H1 (cell line): Measurements from ENCODE around the gene PPP2R3A. TPM values are rescaled to one million over a fixed set of nuclear protein-coding genes. Genes with fewer than 3 reads are reported as not detected.

Experiments used
- CTCF ChIA-PET: fragments of 300-600 bp; sonication (Branson Sonifier 250); formaldehyde crosslinking; loops from one replicate; lab custom pipeline; 2021; ENCODE audit not compliant: partially characterized antibody; lab: Charles Lee
- POLR2A ChIA-PET: fragments of 300-600 bp; sonication (Branson Sonifier 250); formaldehyde crosslinking; loops from one replicate; lab custom pipeline; 2021; ENCODE audit warnings: inconsistent platforms; ENCODE audit not compliant: partially characterized antibody; lab: Charles Lee
- DNase-seq, 2 experiments: peaks; one replicate each; pipeline versions ENCODE4 v3.0.0 to v3.0.0-alpha.2; 2010 to 2022; ENCODE audit warnings: low spot score in 2 of 2, low read depth in 1 of 2, mixed read lengths in 1 of 2
- FAIRE-seq: peaks from 2 replicates; lab custom pipeline; 2011; peaks lifted over from hg19 to GRCh38; lab: Jason Lieb, UNC
- H2AFZ ChIP-seq: 2 replicates; pipeline ENCODE4 v1.8.1; 2012; ENCODE audit warnings: low read length, inconsistent platforms
- H2AK5ac ChIP-seq: 2 replicates; pipeline ENCODE4 v1.6.1; 2013; ENCODE audit warnings: low read depth, low read length
- H2BK120ac ChIP-seq: replicated peaks from 2 replicates; pipeline ENCODE3; 2013; ENCODE audit warnings: low read depth, low read length, inconsistent platforms
- H2BK12ac ChIP-seq: 2 replicates; pipeline ENCODE4 v1.6.1; 2013; ENCODE audit warnings: low read depth, low read length
- H2BK15ac ChIP-seq: 2 replicates; pipeline ENCODE4 v1.6.1; 2013; ENCODE audit warnings: low read length
- H2BK20ac ChIP-seq: 2 replicates; pipeline ENCODE4 v1.6.1; 2013; ENCODE audit warnings: low read length
- H2BK5ac ChIP-seq: 2 replicates; pipeline ENCODE4 v1.6.1; 2013; ENCODE audit warnings: low read depth, low read length
- H3K14ac ChIP-seq: 2 replicates; pipeline ENCODE4 v1.6.1; 2013; ENCODE audit warnings: inconsistent platforms; ENCODE audit not compliant: insufficient read length
- H3K18ac ChIP-seq: 2 replicates; pipeline ENCODE4 v1.6.1; 2013; ENCODE audit warnings: low read length; ENCODE audit errors: extremely low read depth
- H3K23ac ChIP-seq: 2 replicates; pipeline ENCODE4 v1.6.1; 2013; ENCODE audit warnings: inconsistent platforms; ENCODE audit not compliant: insufficient read length
- H3K23me2 ChIP-seq: 2 replicates; pipeline ENCODE4 v1.6.1; 2013; ENCODE audit warnings: low read depth, low read length
- H3K27ac ChIP-seq: 2 replicates; pipeline ENCODE4 v1.6.1; 2011; ENCODE audit warnings: low read depth, low read length, inconsistent platforms
- H3K27me3 ChIP-seq, 4 experiments: replicated peaks in 1 of 4; 1 replicate in 1 of 4; 2 replicates in 3 of 4; pipeline versions ENCODE4 v1.6.1 to v1.8.1; 2011 to 2013; ENCODE audit warnings: low read length in 3 of 4, mild to moderate bottlenecking in 3 of 4, inconsistent platforms in 2 of 4, mixed read lengths in 2 of 4, moderate library complexity in 1 of 4; ENCODE audit not compliant: control insufficient read depth in 3 of 4, insufficient read depth in 3 of 4; ENCODE audit errors: extremely low read depth in 1 of 4
- H3K36me3 ChIP-seq, 4 experiments: 2 replicates each; pipeline versions ENCODE4 v1.6.1 to v1.8.1; 2011 to 2013; ENCODE audit warnings: mild to moderate bottlenecking in 4 of 4, low read length in 3 of 4, moderate library complexity in 2 of 4, control low read depth in 1 of 4, inconsistent platforms in 1 of 4; ENCODE audit not compliant: insufficient read depth in 4 of 4, control insufficient read depth in 2 of 4
- H3K4ac ChIP-seq: replicated peaks from 2 replicates; pipeline ENCODE3; 2013; ENCODE audit warnings: low read length, low read depth, mixed read lengths, inconsistent platforms; ENCODE audit not compliant: insufficient read length
- H3K4me1 ChIP-seq, 4 experiments: replicated peaks in 1 of 4; 1 replicate in 1 of 4; 2 replicates in 3 of 4; pipeline versions ENCODE4 v1.6.1 to v1.8.1; 2011 to 2013; ENCODE audit warnings: low read length in 3 of 4, inconsistent platforms in 2 of 4, mixed read lengths in 1 of 4; ENCODE audit not compliant: insufficient read depth in 4 of 4, control insufficient read depth in 3 of 4
- H3K4me2 ChIP-seq, 2 experiments: 2 replicates each; pipeline versions ENCODE4 v1.6.1 to v1.8.1; 2011 to 2013; ENCODE audit warnings: low read depth in 2 of 2, low read length in 2 of 2, control low read depth in 1 of 2, inconsistent platforms in 1 of 2, mild to moderate bottlenecking in 1 of 2; ENCODE audit not compliant: insufficient read depth in 1 of 2
- H3K4me3 ChIP-seq, 4 experiments: fragments of 200-600, 300-600 bp in 1 of 4; sonication (generic), shearing (Covaris generic), sonication (Bioruptor Twin) in 1 of 4; 2 replicates each; pipeline versions ENCODE4 v1.5.1 to v1.8.1; 2011 to 2016; ENCODE audit warnings: low read length in 4 of 4, low read depth in 3 of 4, control low read depth in 2 of 4, inconsistent platforms in 2 of 4, mild to moderate bottlenecking in 2 of 4, mixed read lengths in 1 of 4, moderate library complexity in 1 of 4; ENCODE audit not compliant: insufficient read depth in 2 of 4; ENCODE audit errors: extremely low read depth in 1 of 4
- H3K56ac ChIP-seq: replicated peaks from 2 replicates; pipeline ENCODE3; 2013; ENCODE audit warnings: low read depth, mild to moderate bottlenecking, mixed read lengths, low read length, inconsistent platforms; ENCODE audit not compliant: insufficient read length
- H3K79me1 ChIP-seq: 2 replicates; pipeline ENCODE4 v1.6.1; 2013; ENCODE audit warnings: low read depth, low read length, control low read depth
- H3K79me2 ChIP-seq, 2 experiments: 2 replicates each; pipeline versions ENCODE4 v1.6.1 to v1.8.1; 2012 to 2013; ENCODE audit warnings: low read length in 2 of 2, mild to moderate bottlenecking in 2 of 2, inconsistent platforms in 1 of 2; ENCODE audit not compliant: insufficient read depth in 2 of 2, control insufficient read depth in 1 of 2
- H3K9ac ChIP-seq, 4 experiments: replicated peaks in 1 of 4; 1 replicate in 1 of 4; 2 replicates in 3 of 4; pipeline versions ENCODE4 v1.6.1 to v1.8.1; 2011 to 2013; ENCODE audit warnings: low read depth in 3 of 4, low read length in 3 of 4, control low read depth in 2 of 4, mild to moderate bottlenecking in 2 of 4, moderate library complexity in 2 of 4, inconsistent platforms in 1 of 4; ENCODE audit errors: extremely low read depth in 1 of 4
- H3K9me3 ChIP-seq, 2 experiments: 2 replicates each; pipeline versions ENCODE4 v1.6.1 to v1.8.1; 2012 to 2013; ENCODE audit warnings: mild to moderate bottlenecking in 2 of 2, moderate library complexity in 2 of 2, control low read depth in 1 of 2, inconsistent platforms in 1 of 2, low read depth in 1 of 2, low read length in 1 of 2, mixed read lengths in 1 of 2; ENCODE audit not compliant: insufficient read depth in 2 of 2
- H4K20me1 ChIP-seq, 2 experiments: replicated peaks in 1 of 2; 2 replicates each; pipeline versions ENCODE3 to v1.8.1; 2011 to 2013; ENCODE audit warnings: inconsistent platforms in 2 of 2, low read length in 2 of 2, mild to moderate bottlenecking in 1 of 2; ENCODE audit not compliant: insufficient read depth in 2 of 2, control insufficient read depth in 1 of 2
- H4K5ac ChIP-seq: 2 replicates; pipeline ENCODE4 v1.6.1; 2013; ENCODE audit warnings: low read length, low read depth, mixed read lengths, inconsistent platforms; ENCODE audit not compliant: insufficient read length
- H4K8ac ChIP-seq: 2 replicates; pipeline ENCODE4 v1.8.0; 2013; ENCODE audit warnings: mild to moderate bottlenecking, moderate library complexity, low read length, inconsistent platforms; ENCODE audit not compliant: insufficient read depth; ENCODE audit errors: extremely low read depth
- H4K91ac ChIP-seq: replicated peaks from 2 replicates; pipeline ENCODE3; 2013; ENCODE audit warnings: low read length, mixed read lengths, inconsistent platforms; ENCODE audit not compliant: insufficient read length
- NANOG ChIP-seq: IDR thresholded peaks from 2 replicates; pipeline ENCODE4 v1.6.1; 2011; ENCODE audit warnings: low read length, low read depth, mild to moderate bottlenecking, inconsistent platforms; ENCODE audit not compliant: insufficient read depth, poor library complexity, severe bottlenecking
- WGBS, 2 experiments: shearing (Covaris generic) in 1 of 2; methylation state at CpG; one replicate each; pipeline versions ENCODE4 v1.1.6 to v1.1.7; 2013 to 2015; ENCODE audit warnings: low lambda C conversion rate in 2 of 2, mixed read lengths in 2 of 2, inconsistent platforms in 1 of 2, low coverage in 1 of 2, missing lambda C conversion rate in 1 of 2; ENCODE audit not compliant: insufficient replicate concordance in 2 of 2, insufficient coverage in 1 of 2, insufficient read length in 1 of 2; ENCODE audit errors: extremely low coverage in 1 of 2, missing lambda C conversion rate in 1 of 2; 5-methylcytosine and 5-hydroxymethylcytosine counted together
- polyA plus RNA-seq, 7 experiments: library from polyadenylated mRNA; depleted of rRNA in 3 of 7; stranded (reverse) in 5 of 7; unstranded in 2 of 7; fragments of >200 nt in 5 of 7; fragments of 200-250 nt in 2 of 7; gene quantifications; 1 replicate in 5 of 7; 2 replicates in 1 of 7; 4 replicates in 1 of 7; pipeline versions ENCODE4 v1.2.1 to v1.2.3, GENCODE V29; 2011 to 2013; ENCODE audit warnings: missing spikeins in 2 of 7, mixed read lengths in 2 of 7
- total RNA-seq: library from RNA; stranded (reverse); fragmentation: NEBNext Ultra II Directional; extraction: Animal tissue kit (Norgen Biotek cat#: 25700); gene quantifications from 2 replicates; pipeline ENCODE4 v1.2.1, GENCODE V29; 2021
- TF ChIP-seq, protein P1 (sequence below): IDR thresholded peaks from 2 replicates; pipeline ENCODE4 v1.6.1; 2011; ENCODE audit warnings: low read length, improper control_type of control experiment

PPP2R3A gene
- total and polyA plus RNA-seq, 2 of the 8 experiments (the other 6 are each of a cell fraction or from before 2014, with no cell fraction given) = 4.1 to 15.2 TPM

DNA sequence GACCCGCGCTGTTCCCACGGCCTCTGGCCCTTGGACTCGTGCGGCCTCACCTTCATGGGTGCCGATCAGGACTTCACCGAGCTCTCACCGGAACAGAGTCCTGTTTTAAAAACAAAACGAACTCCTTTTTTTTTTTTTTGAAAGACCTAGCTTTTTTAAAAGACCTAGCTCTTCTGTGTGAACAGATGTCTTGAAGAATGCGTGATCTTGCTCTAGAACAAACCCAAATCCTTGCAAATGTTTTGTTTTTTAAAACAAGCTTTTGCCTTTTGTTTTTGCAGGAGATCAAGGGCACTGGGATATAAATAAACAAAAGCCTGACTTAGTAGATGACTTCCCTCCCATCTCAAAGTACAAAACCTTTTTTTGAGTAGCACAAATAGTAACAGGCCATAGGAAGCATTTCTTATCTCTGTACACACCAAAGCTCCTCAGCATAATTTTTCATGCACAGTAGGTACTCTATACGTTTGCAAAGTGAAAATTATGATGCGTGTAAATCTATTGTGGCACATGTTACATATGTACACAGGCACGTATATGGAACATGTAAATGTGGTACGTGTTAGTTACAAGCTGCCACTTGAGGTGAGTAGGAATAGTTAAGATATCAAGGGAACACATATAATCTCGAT is 231.7 kb downstream of the PPP2R3A start:
- Histone ChIP-seq H3K79me2 (peaks cover 19 to 30% of the 10 kb centered on the region in 2 experiments), H2AFZ (no peak overlapping the region), H3K14ac (no peak overlapping the region), H2BK15ac (no peak overlapping the region), H3K9ac (peak overlapping the region; percentile 68 to 96 (median 90)), H2BK120ac (no peak overlapping the region), H3K4me1 (peaks cover 0 to 4% (median 0%) of the 10 kb centered on the region in 4 experiments; a peak in 1 of 7 replicates), H3K4me2 (peak overlapping the region; percentile 89 to 95), H3K4ac (peak overlapping the region; percentile 95), H2BK12ac (peak overlapping the region; percentile 64; the same call in 1 of the 2 replicates), H4K8ac (peak overlapping the region; percentile 98; the same call in 1 of the 2 replicates), H3K23ac (no peak overlapping the region), H3K23me2 (peaks cover 10% of the 10 kb centered on the region; the same call in 1 of the 2 replicates), H2AK5ac (no peak overlapping the region), H3K36me3 (no peaks in the 10 kb centered on the region), H3K27me3 (no peaks in the 10 kb centered on the region), H3K79me1 (peaks cover 2% of the 10 kb centered on the region; the same call in 1 of the 2 replicates), H2BK20ac (no peak overlapping the region), H3K18ac (peak overlapping the region; percentile 98), H3K56ac (peak overlapping the region; percentile 99), H3K9me3 (no peaks in the 10 kb centered on the region; a peak in 1 of 4 replicates), H2BK5ac (peak overlapping the region; percentile 98), H3K4me3 (peak overlapping the region; percentile 93 to 98 (median 94)), H4K5ac (peak overlapping the region; percentile 97), H4K20me1 (peaks cover 15 to 22% of the 10 kb centered on the region in 2 experiments), H3K27ac (peak overlapping the region; percentile 97), H4K91ac (peak overlapping the region; percentile 99)
- FAIRE-seq (no peak), DNase-seq (no peak)
- WGBS, 2 experiments = 24% methylated on average over 15 of the region's 15 CpGs; no CpG with 5 or more reads in 1 of the 2 experiments
- CTCF ChIA-PET = interaction anchor here (0.6 to 1.1 kb wide), 3 partner anchors 15 to 79 kb away, joined by 3 to 4 read pairs (median 3); no protein-coding TSS in a partner anchor
- POLR2A ChIA-PET = interaction anchor here (0.6 to 6.6 kb wide), 15 partner anchors 9 to 1114 kb away, joined by 3 to 86 read pairs (median 4); partner anchors contain the start of genes PCCB and STAG1
- TF ChIP-seq, protein P1, sequence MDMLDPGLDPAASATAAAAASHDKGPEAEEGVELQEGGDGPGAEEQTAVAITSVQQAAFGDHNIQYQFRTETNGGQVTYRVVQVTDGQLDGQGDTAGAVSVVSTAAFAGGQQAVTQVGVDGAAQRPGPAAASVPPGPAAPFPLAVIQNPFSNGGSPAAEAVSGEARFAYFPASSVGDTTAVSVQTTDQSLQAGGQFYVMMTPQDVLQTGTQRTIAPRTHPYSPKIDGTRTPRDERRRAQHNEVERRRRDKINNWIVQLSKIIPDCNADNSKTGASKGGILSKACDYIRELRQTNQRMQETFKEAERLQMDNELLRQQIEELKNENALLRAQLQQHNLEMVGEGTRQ = no peak
- TF ChIP-seq NANOG = no peak
